Left ventricle myocardium inferior (tissue), 1 donor: ENCODE data around the gene PPP4C. TPM values are rescaled to one million over a fixed set of nuclear protein-coding genes. Genes with fewer than 3 reads are reported as not detected.

Experiments used
- DNase-seq: peaks from one replicate; pipeline ENCODE4 v3.0.0-alpha.2; 2020
- H3K27ac ChIP-seq: fragments of 200-600 bp; replicated peaks from 2 replicates; pipeline ENCODE4 v1.8.0; 2021
- H3K27me3 ChIP-seq: fragments of 200-600 bp; 2 replicates; pipeline ENCODE4 v1.8.0; 2021; ENCODE audit warnings: low read depth
- H3K36me3 ChIP-seq: fragments of 200-600 bp; 2 replicates; pipeline ENCODE4 v1.8.0; 2021
- H3K4me1 ChIP-seq: fragments of 200-600 bp; 2 replicates; pipeline ENCODE4 v1.8.0; 2021
- H3K4me3 ChIP-seq: fragments of 200-600 bp; 2 replicates; pipeline ENCODE4 v1.8.0; 2021; ENCODE audit warnings: mild to moderate bottlenecking, moderate library complexity
- H3K9me3 ChIP-seq: fragments of 200-600 bp; replicated peaks from 2 replicates; pipeline ENCODE4 v1.8.0; 2021
- intact Hi-C: fragments of 100-400 bp; cut with micrococcal nuclease; formaldehyde crosslinking; loops from one replicate; pipeline ENCODE4 v1.11.0; 2022
- total RNA-seq: library from RNA; stranded (reverse); fragmentation: NEBNext Ultra II Directional; extraction: Animal tissue kit (Norgen Biotek cat#: 25700); gene quantifications from one replicate; pipeline ENCODE4 v1.2.1, GENCODE V29; 2021
- TF ChIP-seq, protein P1 (sequence below): fragments of 200-600 bp; IDR thresholded peaks from 2 replicates; pipeline ENCODE4 v1.8.0; 2021; ENCODE audit warnings: antibody characterized with exemption, mild to moderate bottlenecking, borderline replicate concordance
- donor health status: DM: no; HTN: yes; CAD: no; lungs with severe emphysema.

The PPP4C gene
- total RNA-seq, 1 donor from 2014 or later = 32.2 TPM

DNA sequence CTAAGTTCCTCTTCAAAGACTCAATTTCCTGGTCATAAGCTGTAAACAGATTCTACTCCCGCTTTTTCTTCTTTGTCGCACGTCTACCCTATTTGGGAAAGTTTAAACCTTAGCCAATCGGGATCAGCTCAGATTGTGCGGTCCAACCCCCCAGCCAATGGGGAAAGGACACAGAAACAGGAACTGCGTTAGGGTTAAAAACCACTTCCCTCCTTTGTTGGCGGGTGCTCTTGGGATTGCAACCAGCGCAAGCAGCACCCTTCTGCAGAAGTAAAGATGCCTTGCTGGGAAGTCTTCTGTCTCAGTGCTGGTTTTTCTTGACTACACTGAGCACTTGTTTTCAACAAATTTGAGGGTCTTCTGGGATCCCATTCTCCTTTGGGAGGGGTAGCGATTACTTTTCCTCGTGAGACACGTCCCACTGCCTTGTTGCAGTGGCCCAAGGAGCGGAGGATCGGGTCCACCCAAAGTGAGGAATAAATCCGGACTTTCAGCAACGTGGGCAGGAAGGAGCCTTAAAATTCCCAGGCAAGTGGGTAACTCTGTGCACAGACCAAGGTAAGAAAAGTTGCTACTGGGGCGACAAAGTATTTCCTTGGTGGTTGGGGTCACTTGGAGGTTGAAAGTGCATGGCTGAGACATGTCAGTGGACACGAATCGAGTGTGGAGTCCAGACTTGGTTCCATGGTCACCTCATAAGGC, 21.2 kb downstream of the PPP4C start:
- Histone ChIP-seq H3K4me1 (peaks cover 43% of the 10 kb centered on the region), H3K4me3 (peak overlapping the region; percentile 88), H3K36me3 (peaks cover 17% of the 10 kb centered on the region), H3K9me3 (peaks cover 20% of the 10 kb centered on the region), H3K27me3 (no peaks in the 10 kb centered on the region), H3K27ac (peak overlapping the region; percentile 92)
- intact Hi-C loops = no loop called here
- no peak for DNase-seq
- TF ChIP-seq, protein P1, sequence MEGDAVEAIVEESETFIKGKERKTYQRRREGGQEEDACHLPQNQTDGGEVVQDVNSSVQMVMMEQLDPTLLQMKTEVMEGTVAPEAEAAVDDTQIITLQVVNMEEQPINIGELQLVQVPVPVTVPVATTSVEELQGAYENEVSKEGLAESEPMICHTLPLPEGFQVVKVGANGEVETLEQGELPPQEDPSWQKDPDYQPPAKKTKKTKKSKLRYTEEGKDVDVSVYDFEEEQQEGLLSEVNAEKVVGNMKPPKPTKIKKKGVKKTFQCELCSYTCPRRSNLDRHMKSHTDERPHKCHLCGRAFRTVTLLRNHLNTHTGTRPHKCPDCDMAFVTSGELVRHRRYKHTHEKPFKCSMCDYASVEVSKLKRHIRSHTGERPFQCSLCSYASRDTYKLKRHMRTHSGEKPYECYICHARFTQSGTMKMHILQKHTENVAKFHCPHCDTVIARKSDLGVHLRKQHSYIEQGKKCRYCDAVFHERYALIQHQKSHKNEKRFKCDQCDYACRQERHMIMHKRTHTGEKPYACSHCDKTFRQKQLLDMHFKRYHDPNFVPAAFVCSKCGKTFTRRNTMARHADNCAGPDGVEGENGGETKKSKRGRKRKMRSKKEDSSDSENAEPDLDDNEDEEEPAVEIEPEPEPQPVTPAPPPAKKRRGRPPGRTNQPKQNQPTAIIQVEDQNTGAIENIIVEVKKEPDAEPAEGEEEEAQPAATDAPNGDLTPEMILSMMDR = no peak

DNA sequence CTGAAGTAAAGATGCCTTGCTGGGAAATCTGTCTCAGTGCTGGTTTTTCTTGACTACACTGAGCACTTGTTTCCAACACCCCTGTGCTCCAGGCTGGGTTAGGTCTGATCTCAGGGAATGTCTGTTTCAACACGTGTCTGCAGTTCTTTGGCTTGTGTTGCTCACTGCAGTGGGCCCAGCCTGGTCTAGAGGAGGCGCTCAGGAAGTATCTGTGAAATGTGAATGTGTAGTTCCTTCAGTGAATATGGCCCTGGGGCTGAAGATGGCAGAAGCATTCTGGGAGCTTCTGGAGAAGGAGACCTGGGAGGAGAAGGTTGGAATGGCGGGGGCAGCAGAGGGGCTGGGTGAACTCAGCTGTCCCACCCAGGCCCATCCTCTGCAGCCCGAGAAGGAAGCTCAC, 28.3 kb downstream of the PPP4C start:
- Histone ChIP-seq H3K36me3 (peaks cover 48% of the 10 kb centered on the region), H3K27ac (no peak overlapping the region), H3K27me3 (no peaks in the 10 kb centered on the region), H3K4me1 (no peaks in the 10 kb centered on the region), H3K4me3 (no peak overlapping the region), H3K9me3 (no peaks in the 10 kb centered on the region)
- no peak for DNase-seq
- TF ChIP-seq, protein P1 = no peak
- intact Hi-C loops = no loop called here

DNA sequence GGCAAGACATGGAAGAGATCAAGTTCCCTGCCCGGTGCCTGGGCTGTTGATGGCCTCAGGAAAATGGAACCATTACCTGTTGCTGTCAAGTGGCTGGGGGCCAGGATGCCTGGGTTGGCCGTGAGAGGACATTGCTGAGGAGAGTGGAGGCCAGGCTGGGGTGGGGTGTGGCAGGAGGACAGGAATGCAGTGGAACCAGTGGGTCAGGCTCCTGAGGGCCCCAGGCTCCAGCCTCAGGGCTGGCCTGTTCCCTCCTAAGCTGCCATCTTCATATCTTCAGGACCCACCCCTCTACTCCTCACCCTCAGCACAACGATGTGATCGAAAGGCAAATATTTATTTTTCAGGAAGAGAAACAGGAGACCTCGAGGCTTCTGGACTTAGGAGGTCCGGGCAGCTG, 28.7 kb downstream of the PPP4C start:
- Histone ChIP-seq H3K4me3 (no peak overlapping the region), H3K27me3 (no peaks in the 10 kb centered on the region), H3K4me1 (no peaks in the 10 kb centered on the region), H3K27ac (no peak overlapping the region), H3K9me3 (no peaks in the 10 kb centered on the region), H3K36me3 (peaks cover 52% of the 10 kb centered on the region)
- TF ChIP-seq, protein P1 = no peak
- no peak for DNase-seq
- intact Hi-C loops = no loop called here

DNA sequence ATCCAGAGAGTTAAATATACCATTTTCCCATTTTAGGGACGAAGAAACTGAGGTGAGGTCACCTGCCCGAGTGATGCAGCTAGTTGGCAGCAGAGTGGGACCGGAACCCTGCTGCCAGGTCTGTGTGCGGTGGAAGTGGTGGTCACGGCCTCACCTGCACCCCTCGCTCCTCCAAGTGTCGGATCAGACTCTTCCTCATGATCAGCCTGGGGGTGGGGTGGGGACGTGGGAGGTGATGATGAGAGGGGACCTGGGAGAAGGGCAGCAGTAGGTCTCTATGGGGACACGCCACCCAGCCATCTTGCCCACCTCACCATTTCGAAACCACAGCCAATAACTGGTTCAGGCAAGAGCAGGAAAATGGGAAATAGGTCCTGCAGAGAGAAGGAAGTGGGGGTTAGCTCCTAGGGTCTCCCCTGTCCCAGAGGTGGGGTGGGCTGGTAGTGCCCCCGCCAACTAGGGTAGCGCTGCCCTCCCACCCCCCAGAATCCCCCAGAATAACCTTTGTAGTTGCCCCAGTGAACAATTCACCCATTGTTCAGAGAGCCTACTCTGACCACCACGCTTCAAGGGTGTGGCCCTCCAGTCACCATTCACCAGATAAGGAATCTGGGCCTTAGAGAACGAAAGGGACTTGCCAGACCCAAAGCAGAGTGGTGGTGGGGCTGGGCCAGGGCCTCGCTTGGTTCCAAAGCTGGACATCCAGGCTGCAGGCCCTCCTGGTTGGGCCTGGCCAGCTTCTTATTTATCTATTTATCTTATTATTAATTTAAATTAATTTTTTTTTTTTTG, 32.5 kb downstream of the PPP4C start:
- Histone ChIP-seq H3K4me1 (peaks cover 4% of the 10 kb centered on the region), H3K27ac (no peak overlapping the region), H3K27me3 (no peaks in the 10 kb centered on the region), H3K36me3 (peaks cover 83% of the 10 kb centered on the region), H3K9me3 (no peaks in the 10 kb centered on the region), H3K4me3 (no peak overlapping the region)
- TF ChIP-seq, protein P1 = no peak
- DNase-seq = no peak
- intact Hi-C loops = no loop called here

DNA sequence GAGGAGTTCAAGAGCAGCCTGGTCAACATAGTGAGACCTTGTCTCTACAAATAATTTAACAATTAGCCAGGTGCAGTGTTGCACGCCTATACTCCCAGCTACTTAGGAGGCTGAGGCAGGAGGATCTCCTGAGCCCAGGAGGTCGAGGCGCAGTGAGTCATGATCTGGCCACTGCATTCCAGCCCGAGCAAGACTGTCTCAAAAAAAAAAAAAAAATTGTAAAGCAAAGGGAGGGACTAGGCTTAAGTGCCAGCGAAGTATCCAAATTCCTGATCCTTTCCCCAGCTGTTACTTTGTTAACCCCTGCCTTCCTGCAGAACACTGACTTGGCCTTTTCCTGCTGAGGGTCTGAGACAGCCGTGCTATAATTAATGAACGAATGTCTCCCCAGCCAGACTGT, 34.9 kb downstream of the PPP4C start:
- TF ChIP-seq, protein P1 = no peak
- Histone ChIP-seq H3K27me3 (no peaks in the 10 kb centered on the region), H3K36me3 (peaks cover 86% of the 10 kb centered on the region), H3K27ac (no peak overlapping the region), H3K4me3 (no peak overlapping the region), H3K9me3 (no peaks in the 10 kb centered on the region), H3K4me1 (peaks cover 9% of the 10 kb centered on the region)
- intact Hi-C loops = no loop called here
- DNase-seq = no peak
